HepG2 (cell line): ENCODE results near the gene USP30.

Source experiments
- AFF4 ChIP-seq: sonication (generic); formaldehyde crosslinking; IDR thresholded peaks from 2 replicates; pipeline ENCODE4 v1.4.0; 2020; ENCODE audit warnings: missing genetic modification reagents
- CTCF ChIP-seq: sonication (generic); formaldehyde crosslinking; IDR thresholded peaks from 2 replicates; pipeline ENCODE4 v1.5.0; 2020; ENCODE audit warnings: mild to moderate bottlenecking, missing genetic modification reagents, moderate library complexity
- NFE2L2 ChIP-seq: fragments of 150-350 bp; IDR thresholded peaks from 2 replicates; pipeline ENCODE4 v1.6.1; 2014; ENCODE audit warnings: low read length
- POLR2A ChIP-seq, 2 experiments: IDR thresholded peaks; 2 replicates each; pipeline ENCODE4 v1.6.1; 2011; ENCODE audit warnings: low read depth in 2 of 2, low read length in 2 of 2, mild to moderate bottlenecking in 1 of 2, moderate library complexity in 1 of 2; ENCODE audit not compliant: insufficient read depth in 1 of 2
- ZNF10 ChIP-seq: sonication (generic); formaldehyde crosslinking; IDR thresholded peaks from 2 replicates; pipeline ENCODE4 v1.4.0; 2020; ENCODE audit warnings: mild to moderate bottlenecking, low read depth, missing genetic modification reagents, borderline replicate concordance
- ZNF274 ChIP-seq: sonication (generic); formaldehyde crosslinking; IDR thresholded peaks from 2 replicates; pipeline ENCODE4 v1.5.1; 2020; ENCODE audit warnings: mild to moderate bottlenecking, missing genetic modification reagents
- TF ChIP-seq, protein P1 (sequence below): sonication (generic); formaldehyde crosslinking; IDR thresholded peaks from 2 replicates; pipeline ENCODE4 v1.8.0; 2023; ENCODE audit warnings: mild to moderate bottlenecking, missing genetic modification reagents
- TF ChIP-seq, protein P2 (sequence below): fragments of 450-650 bp; IDR thresholded peaks from 2 replicates; pipeline ENCODE4 v1.6.1; 2017; ENCODE audit warnings: mild to moderate bottlenecking

DNA sequence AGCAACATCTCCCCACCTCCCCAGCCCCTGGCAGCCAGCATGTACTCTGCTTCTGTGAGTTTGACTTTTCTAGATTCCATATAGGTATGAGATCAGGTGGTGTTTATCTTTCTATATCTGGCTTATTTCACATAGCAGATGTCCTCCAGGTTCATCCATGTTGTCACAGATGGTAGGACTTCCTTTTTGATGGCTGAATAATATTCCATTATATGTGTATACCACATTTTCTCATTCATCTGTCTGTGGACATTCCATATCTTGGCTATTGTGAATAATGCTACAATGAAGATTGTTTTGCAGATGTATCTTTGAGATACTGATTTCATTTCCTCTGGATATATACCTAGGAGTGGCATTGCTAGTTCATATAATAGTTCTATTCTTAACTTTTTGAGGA is 22.5 kb downstream of the USP30 start:
- TF ChIP-seq POLR2A (IDR thresholded peaks at IDR 0.05; ENCODE audit: insufficient read depth in 1 of 2, low read depth in 2 of 2, low read length in 2 of 2) (no peak), AFF4 (no peak), CTCF (CRISPR knock-in tag) (no peak), ZNF274 (CRISPR knock-in tag) (no peak), ZNF10 (no peak), NFE2L2 (no peak)
- TF ChIP-seq, protein P1, sequence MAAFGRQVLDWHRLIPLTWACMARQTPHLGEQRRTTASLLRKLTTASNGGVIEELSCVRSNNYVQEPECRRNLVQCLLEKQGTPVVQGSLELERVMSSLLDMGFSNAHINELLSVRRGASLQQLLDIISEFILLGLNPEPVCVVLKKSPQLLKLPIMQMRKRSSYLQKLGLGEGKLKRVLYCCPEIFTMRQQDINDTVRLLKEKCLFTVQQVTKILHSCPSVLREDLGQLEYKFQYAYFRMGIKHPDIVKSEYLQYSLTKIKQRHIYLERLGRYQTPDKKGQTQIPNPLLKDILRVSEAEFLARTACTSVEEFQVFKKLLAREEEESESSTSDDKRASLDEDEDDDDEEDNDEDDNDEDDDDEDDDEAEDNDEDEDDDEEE, result no peak
- TF ChIP-seq, protein P2, sequence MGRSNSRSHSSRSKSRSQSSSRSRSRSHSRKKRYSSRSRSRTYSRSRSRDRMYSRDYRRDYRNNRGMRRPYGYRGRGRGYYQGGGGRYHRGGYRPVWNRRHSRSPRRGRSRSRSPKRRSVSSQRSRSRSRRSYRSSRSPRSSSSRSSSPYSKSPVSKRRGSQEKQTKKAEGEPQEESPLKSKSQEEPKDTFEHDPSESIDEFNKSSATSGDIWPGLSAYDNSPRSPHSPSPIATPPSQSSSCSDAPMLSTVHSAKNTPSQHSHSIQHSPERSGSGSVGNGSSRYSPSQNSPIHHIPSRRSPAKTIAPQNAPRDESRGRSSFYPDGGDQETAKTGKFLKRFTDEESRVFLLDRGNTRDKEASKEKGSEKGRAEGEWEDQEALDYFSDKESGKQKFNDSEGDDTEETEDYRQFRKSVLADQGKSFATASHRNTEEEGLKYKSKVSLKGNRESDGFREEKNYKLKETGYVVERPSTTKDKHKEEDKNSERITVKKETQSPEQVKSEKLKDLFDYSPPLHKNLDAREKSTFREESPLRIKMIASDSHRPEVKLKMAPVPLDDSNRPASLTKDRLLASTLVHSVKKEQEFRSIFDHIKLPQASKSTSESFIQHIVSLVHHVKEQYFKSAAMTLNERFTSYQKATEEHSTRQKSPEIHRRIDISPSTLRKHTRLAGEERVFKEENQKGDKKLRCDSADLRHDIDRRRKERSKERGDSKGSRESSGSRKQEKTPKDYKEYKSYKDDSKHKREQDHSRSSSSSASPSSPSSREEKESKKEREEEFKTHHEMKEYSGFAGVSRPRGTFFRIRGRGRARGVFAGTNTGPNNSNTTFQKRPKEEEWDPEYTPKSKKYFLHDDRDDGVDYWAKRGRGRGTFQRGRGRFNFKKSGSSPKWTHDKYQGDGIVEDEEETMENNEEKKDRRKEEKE, result no peak
